Sigmoid colon (tissue), 4 donors: Measurements from ENCODE around the gene C3orf70.

Source experiments
- CTCF ChIP-seq, 4 experiments: fragments of 450-650 bp in 3 of 4; fragments of 200-600 bp in 1 of 4; IDR thresholded peaks; one replicate each; pipeline ENCODE4 v1.5.1; 2016 to 2019; ENCODE audit warnings: antibody characterized with exemption in 4 of 4, mild to moderate bottlenecking in 3 of 4, moderate library complexity in 2 of 4
- POLR2A ChIP-seq, 2 donors: fragments of 450-650 bp; IDR thresholded peaks; one replicate each; pipeline ENCODE4 v1.6.1; 2016; ENCODE audit warnings: antibody characterized with exemption in 2 of 2, mild to moderate bottlenecking in 2 of 2, moderate library complexity in 2 of 2
- POLR2AphosphoS5 ChIP-seq, 4 donors: sonication (generic); formaldehyde crosslinking; IDR thresholded peaks; one replicate each; pipeline ENCODE4 v1.6.1; 2017; ENCODE audit warnings: antibody characterized with exemption in 4 of 4

DNA sequence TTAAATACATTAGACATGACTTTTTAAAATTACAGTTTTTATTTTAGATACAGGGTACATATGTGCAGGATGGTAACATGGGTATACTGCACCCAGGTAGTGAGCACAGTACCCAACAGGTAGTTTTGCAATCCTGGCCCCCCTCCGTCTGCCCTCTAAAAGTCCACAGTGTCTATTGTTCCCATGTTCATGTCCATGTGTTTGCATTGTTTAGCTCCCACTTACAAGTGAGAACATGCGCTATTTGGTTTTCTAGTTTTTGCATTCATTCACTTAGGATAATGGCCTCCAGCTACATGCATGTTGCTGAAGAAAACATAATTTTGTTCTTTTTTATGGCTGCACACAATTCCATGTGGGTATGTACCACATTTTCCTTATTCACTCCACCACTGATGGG lies 23.8 kb downstream of the C3orf70 start:
- no peak for TF ChIP-seq CTCF (IDR thresholded peaks at IDR 0.05)
- TF ChIP-seq POLR2A (IDR thresholded peaks at IDR 0.05): no peak
- TF ChIP-seq POLR2AphosphoS5 (IDR thresholded peaks at IDR 0.05): no peak
